GM23338 (cell line): ENCODE data around the gene ARRDC1. TPM values are rescaled to one million over a fixed set of nuclear protein-coding genes. Genes with fewer than 3 reads are reported as not detected.

Experiments used
- ATAC-seq: fragments of 200-7000 bp; cut with Tn5 transposase; 3 replicates; pipeline ENCODE4 v1.9.1; 2020
- DNase-seq: peaks from one replicate; pipeline ENCODE4 v3.0.0-alpha.2; 2015; ENCODE audit warnings: low spot score
- H2AFZ ChIP-seq: fragments of 200-600 bp; sonication (generic); 2 replicates; pipeline ENCODE4 v1.8.0; 2016; ENCODE audit warnings: antibody characterized with exemption, mild to moderate bottlenecking, moderate library complexity
- H3F3A ChIP-seq: fragments of 200-600 bp; sonication (generic); replicated peaks from 2 replicates; pipeline ENCODE4 v1.8.0; 2017; ENCODE audit warnings: antibody characterized with exemption, mixed run types, low read depth
- H3K27ac ChIP-seq: fragments of 200-600 bp; sonication (generic); 2 replicates; pipeline ENCODE4 v1.6.1; 2016; ENCODE audit warnings: low read depth
- H3K27me3 ChIP-seq: fragments of 200-600 bp; sonication (generic); 2 replicates; pipeline ENCODE4 v1.8.0; 2016; ENCODE audit warnings: mild to moderate bottlenecking, mixed run types, moderate library complexity; ENCODE audit not compliant: insufficient read depth
- H3K36me3 ChIP-seq: fragments of 200-600 bp; sonication (generic); 2 replicates; pipeline ENCODE4 v1.8.0; 2016; ENCODE audit warnings: mild to moderate bottlenecking; ENCODE audit not compliant: insufficient read depth
- H3K4me1 ChIP-seq: fragments of 200-600 bp; sonication (generic); 2 replicates; pipeline ENCODE4 v1.8.0; 2016; ENCODE audit warnings: mild to moderate bottlenecking, moderate library complexity; ENCODE audit not compliant: insufficient read depth
- H3K4me2 ChIP-seq: fragments of 200-600 bp; sonication (generic); 2 replicates; pipeline ENCODE4 v1.7.1; 2017; ENCODE audit warnings: mixed run types
- H3K4me3 ChIP-seq: fragments of 200-600 bp; sonication (generic); 2 replicates; pipeline ENCODE4 v1.6.1; 2016; ENCODE audit warnings: mixed run types
- H3K79me2 ChIP-seq: fragments of 200-600 bp; sonication (generic); replicated peaks from 2 replicates; pipeline ENCODE4 v1.8.0; 2017; ENCODE audit warnings: mild to moderate bottlenecking; ENCODE audit not compliant: insufficient read depth
- H3K9me2 ChIP-seq: fragments of 200-600 bp; sonication (generic); 2 replicates; pipeline ENCODE4 v1.8.0; 2017; ENCODE audit not compliant: insufficient read depth
- H4K20me1 ChIP-seq: fragments of 200-600 bp; sonication (generic); replicated peaks from 2 replicates; pipeline ENCODE4 v1.8.0; 2017; ENCODE audit warnings: mild to moderate bottlenecking; ENCODE audit not compliant: insufficient read depth
- H3K27ac Mint-ChIP-seq: 2 replicates; pipeline ENCODE4 v1.8.0; 2020; ENCODE audit warnings: inconsistent platforms, mild to moderate bottlenecking, moderate library complexity, mixed read lengths
- H3K27me3 Mint-ChIP-seq: 3 replicates; pipeline ENCODE4 v1.8.0; 2022; ENCODE audit warnings: low read depth, mild to moderate bottlenecking, moderate library complexity, mixed read lengths, inconsistent platforms; ENCODE audit not compliant: insufficient read depth, poor library complexity
- H3K36me3 Mint-ChIP-seq: 3 replicates; pipeline ENCODE4 v1.8.0; 2021; ENCODE audit warnings: low read depth, mild to moderate bottlenecking, inconsistent platforms, moderate library complexity, mixed read lengths
- H3K4me1 Mint-ChIP-seq: 3 replicates; pipeline ENCODE4 v1.8.0; 2020; ENCODE audit warnings: mild to moderate bottlenecking, inconsistent platforms, mixed read lengths
- H3K4me3 Mint-ChIP-seq: 3 replicates; pipeline ENCODE4 v1.8.0; 2021; ENCODE audit warnings: moderate library complexity, mild to moderate bottlenecking, inconsistent platforms, mixed read lengths
- H3K9me3 Mint-ChIP-seq: 3 replicates; pipeline ENCODE4 v1.8.0; 2020; ENCODE audit warnings: moderate library complexity, mild to moderate bottlenecking, inconsistent platforms, mixed read lengths
- CREB1 ChIP-seq: fragments of 250-450 bp; sonication (Bioruptor Pico); IDR thresholded peaks from 2 replicates; pipeline ENCODE4 v1.5.0; 2020; ENCODE audit warnings: low read depth, mild to moderate bottlenecking, moderate library complexity
- EZH2 ChIP-seq: fragments of 200-600 bp; sonication (generic); IDR thresholded peaks from one replicate; pipeline ENCODE4 v1.8.0; 2017; ENCODE audit warnings: antibody characterized with exemption, mild to moderate bottlenecking, low read depth; ENCODE audit not compliant: unreplicated experiment
- EZH2phosphoT487 ChIP-seq: fragments of 200-600 bp; sonication (generic); IDR thresholded peaks from one replicate; pipeline ENCODE4 v1.8.1; 2018; ENCODE audit warnings: antibody characterized with exemption; ENCODE audit not compliant: unreplicated experiment
- JUNB ChIP-seq: IDR thresholded peaks from one replicate; pipeline ENCODE4 v1.6.1; 2016; ENCODE audit warnings: antibody characterized with exemption; ENCODE audit not compliant: unreplicated experiment
- NANOG ChIP-seq: IDR thresholded peaks from 2 replicates; pipeline ENCODE4 v1.6.1; 2016; ENCODE audit warnings: antibody characterized with exemption, borderline replicate concordance
- POLR2AphosphoS5 ChIP-seq: IDR thresholded peaks from 2 replicates; pipeline ENCODE4 v1.6.1; 2016; ENCODE audit warnings: antibody characterized with exemption, low read depth
- STAT1 ChIP-seq: IDR thresholded peaks from one replicate; pipeline ENCODE4 v1.6.1; 2016; ENCODE audit warnings: antibody characterized with exemption; ENCODE audit not compliant: unreplicated experiment
- ZNF114 ChIP-seq: fragments of 250-450 bp; sonication (Bioruptor Pico); IDR thresholded peaks from 2 replicates; pipeline ENCODE4 v1.5.0; 2020; ENCODE audit warnings: mild to moderate bottlenecking, moderate library complexity
- ZNF331 ChIP-seq: fragments of 250-450 bp; sonication (Bioruptor Pico); IDR thresholded peaks from 2 replicates; pipeline ENCODE4 v1.5.0; 2020; ENCODE audit warnings: low read depth, mild to moderate bottlenecking, moderate library complexity
- polyA plus RNA-seq: library from polyadenylated mRNA; unstranded; fragments of >200 nt; fragmentation: Nextera tagmentation; extraction: Ambion mirVana; gene quantifications from 2 replicates; pipeline ENCODE4 v1.2.1, GENCODE V29; 2016
- total RNA-seq: library from RNA; depleted of rRNA; stranded (reverse); fragments of >200 nt; shearing (Covaris generic); gene quantifications from 2 replicates; pipeline ENCODE4 v1.2.3, GENCODE V29; 2014
- TF ChIP-seq, protein P1 (sequence below): IDR thresholded peaks from one replicate; pipeline ENCODE4 v1.6.1; 2018; ENCODE audit warnings: antibody characterized with exemption; ENCODE audit not compliant: unreplicated experiment
- TF ChIP-seq, protein P2 (sequence below), 2 experiments: fragments of 200-600 bp in 1 of 2; sonication (generic) in 1 of 2; conservative IDR thresholded peaks; 2 replicates each; pipeline versions ENCODE4 v1.5.1 to v1.6.1; 2016 to 2017; ENCODE audit warnings: antibody characterized with exemption in 2 of 2, low read depth in 2 of 2, mild to moderate bottlenecking in 2 of 2, moderate library complexity in 1 of 2
- TF ChIP-seq, protein P3 (sequence below): fragments of 250-450 bp; sonication (Bioruptor Pico); IDR thresholded peaks from 2 replicates; pipeline ENCODE4 v1.5.0; 2020; ENCODE audit warnings: mild to moderate bottlenecking, moderate library complexity
- TF ChIP-seq, protein P4 (sequence below): IDR thresholded peaks from 2 replicates; pipeline ENCODE4 v1.6.1; 2016; ENCODE audit warnings: antibody characterized with exemption

ARRDC1 gene
- total and polyA plus RNA-seq, 2 experiments from 2014 or later, result 36.6 to 63.8 TPM

DNA sequence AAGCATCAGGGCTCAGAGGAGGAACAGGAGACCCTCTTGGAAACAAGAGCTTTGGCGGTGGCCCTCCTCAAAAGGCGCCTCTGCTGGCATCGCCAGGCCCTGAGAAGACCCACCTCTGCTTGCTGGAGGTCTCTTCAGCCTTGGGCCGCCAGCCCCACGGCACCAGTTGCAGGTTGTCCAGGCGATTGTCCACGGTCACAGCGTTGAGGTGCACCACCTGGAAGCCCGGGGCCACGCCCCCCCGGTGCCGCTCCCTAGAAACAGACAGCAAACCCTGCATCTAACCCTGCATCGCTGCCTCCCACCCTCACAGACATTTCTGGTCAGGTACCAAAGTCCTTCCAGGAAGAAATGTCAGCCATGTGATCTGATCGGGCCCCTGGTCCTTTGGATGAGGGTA, 18.6 kb upstream of the ARRDC1 start:
- H3K4me3 Mint-ChIP-seq, result no peak overlapping the region
- peaks cover 24% of the 10 kb centered on the region for H3K79me2 ChIP-seq
- H3K36me3 Mint-ChIP-seq, result peaks cover 67% of the 10 kb centered on the region
- H3K27me3 ChIP-seq, result no peaks in the 10 kb centered on the region
- H3K27ac Mint-ChIP-seq, result no peak overlapping the region
- H3K4me1 Mint-ChIP-seq, result peaks cover 9% of the 10 kb centered on the region
- TF ChIP-seq EZH2 (no peak), JUNB (no peak), ZNF114 (CRISPR knock-in tag) (no peak), NANOG (no peak), EZH2phosphoT487 (no peak), POLR2AphosphoS5 (no peak), CREB1 (CRISPR knock-in tag) (no peak), STAT1 (no peak), ZNF331 (no peak)
- TF ChIP-seq, protein P1, sequence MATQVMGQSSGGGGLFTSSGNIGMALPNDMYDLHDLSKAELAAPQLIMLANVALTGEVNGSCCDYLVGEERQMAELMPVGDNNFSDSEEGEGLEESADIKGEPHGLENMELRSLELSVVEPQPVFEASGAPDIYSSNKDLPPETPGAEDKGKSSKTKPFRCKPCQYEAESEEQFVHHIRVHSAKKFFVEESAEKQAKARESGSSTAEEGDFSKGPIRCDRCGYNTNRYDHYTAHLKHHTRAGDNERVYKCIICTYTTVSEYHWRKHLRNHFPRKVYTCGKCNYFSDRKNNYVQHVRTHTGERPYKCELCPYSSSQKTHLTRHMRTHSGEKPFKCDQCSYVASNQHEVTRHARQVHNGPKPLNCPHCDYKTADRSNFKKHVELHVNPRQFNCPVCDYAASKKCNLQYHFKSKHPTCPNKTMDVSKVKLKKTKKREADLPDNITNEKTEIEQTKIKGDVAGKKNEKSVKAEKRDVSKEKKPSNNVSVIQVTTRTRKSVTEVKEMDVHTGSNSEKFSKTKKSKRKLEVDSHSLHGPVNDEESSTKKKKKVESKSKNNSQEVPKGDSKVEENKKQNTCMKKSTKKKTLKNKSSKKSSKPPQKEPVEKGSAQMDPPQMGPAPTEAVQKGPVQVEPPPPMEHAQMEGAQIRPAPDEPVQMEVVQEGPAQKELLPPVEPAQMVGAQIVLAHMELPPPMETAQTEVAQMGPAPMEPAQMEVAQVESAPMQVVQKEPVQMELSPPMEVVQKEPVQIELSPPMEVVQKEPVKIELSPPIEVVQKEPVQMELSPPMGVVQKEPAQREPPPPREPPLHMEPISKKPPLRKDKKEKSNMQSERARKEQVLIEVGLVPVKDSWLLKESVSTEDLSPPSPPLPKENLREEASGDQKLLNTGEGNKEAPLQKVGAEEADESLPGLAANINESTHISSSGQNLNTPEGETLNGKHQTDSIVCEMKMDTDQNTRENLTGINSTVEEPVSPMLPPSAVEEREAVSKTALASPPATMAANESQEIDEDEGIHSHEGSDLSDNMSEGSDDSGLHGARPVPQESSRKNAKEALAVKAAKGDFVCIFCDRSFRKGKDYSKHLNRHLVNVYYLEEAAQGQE, result no peak
- TF ChIP-seq, protein P2, sequence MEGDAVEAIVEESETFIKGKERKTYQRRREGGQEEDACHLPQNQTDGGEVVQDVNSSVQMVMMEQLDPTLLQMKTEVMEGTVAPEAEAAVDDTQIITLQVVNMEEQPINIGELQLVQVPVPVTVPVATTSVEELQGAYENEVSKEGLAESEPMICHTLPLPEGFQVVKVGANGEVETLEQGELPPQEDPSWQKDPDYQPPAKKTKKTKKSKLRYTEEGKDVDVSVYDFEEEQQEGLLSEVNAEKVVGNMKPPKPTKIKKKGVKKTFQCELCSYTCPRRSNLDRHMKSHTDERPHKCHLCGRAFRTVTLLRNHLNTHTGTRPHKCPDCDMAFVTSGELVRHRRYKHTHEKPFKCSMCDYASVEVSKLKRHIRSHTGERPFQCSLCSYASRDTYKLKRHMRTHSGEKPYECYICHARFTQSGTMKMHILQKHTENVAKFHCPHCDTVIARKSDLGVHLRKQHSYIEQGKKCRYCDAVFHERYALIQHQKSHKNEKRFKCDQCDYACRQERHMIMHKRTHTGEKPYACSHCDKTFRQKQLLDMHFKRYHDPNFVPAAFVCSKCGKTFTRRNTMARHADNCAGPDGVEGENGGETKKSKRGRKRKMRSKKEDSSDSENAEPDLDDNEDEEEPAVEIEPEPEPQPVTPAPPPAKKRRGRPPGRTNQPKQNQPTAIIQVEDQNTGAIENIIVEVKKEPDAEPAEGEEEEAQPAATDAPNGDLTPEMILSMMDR (conservative IDR thresholded peaks at IDR 0.05; ENCODE audit: low read depth in 2 of 2), result no peak
- TF ChIP-seq, protein P3, sequence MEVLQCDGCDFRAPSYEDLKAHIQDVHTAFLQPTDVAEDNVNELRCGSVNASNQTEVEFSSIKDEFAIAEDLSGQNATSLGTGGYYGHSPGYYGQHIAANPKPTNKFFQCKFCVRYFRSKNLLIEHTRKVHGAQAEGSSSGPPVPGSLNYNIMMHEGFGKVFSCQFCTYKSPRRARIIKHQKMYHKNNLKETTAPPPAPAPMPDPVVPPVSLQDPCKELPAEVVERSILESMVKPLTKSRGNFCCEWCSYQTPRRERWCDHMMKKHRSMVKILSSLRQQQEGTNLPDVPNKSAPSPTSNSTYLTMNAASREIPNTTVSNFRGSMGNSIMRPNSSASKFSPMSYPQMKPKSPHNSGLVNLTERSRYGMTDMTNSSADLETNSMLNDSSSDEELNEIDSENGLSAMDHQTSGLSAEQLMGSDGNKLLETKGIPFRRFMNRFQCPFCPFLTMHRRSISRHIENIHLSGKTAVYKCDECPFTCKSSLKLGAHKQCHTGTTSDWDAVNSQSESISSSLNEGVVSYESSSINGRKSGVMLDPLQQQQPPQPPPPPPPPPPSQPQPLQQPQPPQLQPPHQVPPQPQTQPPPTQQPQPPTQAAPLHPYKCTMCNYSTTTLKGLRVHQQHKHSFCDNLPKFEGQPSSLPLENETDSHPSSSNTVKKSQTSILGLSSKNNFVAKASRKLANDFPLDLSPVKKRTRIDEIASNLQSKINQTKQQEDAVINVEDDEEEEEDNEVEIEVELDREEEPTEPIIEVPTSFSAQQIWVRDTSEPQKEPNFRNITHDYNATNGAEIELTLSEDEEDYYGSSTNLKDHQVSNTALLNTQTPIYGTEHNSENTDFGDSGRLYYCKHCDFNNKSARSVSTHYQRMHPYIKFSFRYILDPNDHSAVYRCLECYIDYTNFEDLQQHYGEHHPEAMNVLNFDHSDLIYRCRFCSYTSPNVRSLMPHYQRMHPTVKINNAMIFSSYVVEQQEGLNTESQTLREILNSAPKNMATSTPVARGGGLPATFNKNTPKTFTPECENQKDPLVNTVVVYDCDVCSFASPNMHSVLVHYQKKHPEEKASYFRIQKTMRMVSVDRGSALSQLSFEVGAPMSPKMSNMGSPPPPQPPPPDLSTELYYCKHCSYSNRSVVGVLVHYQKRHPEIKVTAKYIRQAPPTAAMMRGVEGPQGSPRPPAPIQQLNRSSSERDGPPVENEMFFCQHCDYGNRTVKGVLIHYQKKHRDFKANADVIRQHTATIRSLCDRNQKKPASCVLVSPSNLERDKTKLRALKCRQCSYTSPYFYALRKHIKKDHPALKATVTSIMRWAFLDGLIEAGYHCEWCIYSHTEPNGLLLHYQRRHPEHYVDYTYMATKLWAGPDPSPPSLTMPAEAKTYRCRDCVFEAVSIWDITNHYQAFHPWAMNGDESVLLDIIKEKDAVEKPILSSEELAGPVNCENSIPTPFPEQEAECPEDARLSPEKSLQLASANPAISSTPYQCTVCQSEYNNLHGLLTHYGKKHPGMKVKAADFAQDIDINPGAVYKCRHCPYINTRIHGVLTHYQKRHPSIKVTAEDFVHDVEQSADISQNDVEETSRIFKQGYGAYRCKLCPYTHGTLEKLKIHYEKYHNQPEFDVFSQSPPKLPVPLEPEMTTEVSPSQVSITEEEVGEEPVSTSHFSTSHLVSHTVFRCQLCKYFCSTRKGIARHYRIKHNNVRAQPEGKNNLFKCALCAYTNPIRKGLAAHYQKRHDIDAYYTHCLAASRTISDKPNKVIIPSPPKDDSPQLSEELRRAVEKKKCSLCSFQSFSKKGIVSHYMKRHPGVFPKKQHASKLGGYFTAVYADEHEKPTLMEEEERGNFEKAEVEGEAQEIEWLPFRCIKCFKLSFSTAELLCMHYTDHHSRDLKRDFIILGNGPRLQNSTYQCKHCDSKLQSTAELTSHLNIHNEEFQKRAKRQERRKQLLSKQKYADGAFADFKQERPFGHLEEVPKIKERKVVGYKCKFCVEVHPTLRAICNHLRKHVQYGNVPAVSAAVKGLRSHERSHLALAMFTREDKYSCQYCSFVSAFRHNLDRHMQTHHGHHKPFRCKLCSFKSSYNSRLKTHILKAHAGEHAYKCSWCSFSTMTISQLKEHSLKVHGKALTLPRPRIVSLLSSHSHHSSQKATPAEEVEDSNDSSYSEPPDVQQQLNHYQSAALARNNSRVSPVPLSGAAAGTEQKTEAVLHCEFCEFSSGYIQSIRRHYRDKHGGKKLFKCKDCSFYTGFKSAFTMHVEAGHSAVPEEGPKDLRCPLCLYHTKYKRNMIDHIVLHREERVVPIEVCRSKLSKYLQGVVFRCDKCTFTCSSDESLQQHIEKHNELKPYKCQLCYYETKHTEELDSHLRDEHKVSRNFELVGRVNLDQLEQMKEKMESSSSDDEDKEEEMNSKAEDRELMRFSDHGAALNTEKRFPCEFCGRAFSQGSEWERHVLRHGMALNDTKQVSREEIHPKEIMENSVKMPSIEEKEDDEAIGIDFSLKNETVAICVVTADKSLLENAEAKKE (CRISPR knock-in tag), result no peak
- TF ChIP-seq, protein P4, sequence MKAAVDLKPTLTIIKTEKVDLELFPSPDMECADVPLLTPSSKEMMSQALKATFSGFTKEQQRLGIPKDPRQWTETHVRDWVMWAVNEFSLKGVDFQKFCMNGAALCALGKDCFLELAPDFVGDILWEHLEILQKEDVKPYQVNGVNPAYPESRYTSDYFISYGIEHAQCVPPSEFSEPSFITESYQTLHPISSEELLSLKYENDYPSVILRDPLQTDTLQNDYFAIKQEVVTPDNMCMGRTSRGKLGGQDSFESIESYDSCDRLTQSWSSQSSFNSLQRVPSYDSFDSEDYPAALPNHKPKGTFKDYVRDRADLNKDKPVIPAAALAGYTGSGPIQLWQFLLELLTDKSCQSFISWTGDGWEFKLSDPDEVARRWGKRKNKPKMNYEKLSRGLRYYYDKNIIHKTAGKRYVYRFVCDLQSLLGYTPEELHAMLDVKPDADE, result no peak
- H3K9me2 ChIP-seq, result no peaks in the 10 kb centered on the region
- no peak overlapping the region for H3K4me2 ChIP-seq
- peaks cover 18% of the 10 kb centered on the region for H3K36me3 ChIP-seq
- peaks cover 9% of the 10 kb centered on the region for H3K4me1 ChIP-seq
- H3K27ac ChIP-seq, result no peak overlapping the region
- peaks cover 2% of the 10 kb centered on the region; the same call in 1 of the 3 replicates for H3K9me3 Mint-ChIP-seq
- peaks cover 8% of the 10 kb centered on the region; the same call in 1 of the 2 replicates for H3F3A ChIP-seq
- DNase-seq (no peak), ATAC-seq (no peak)
- H2AFZ ChIP-seq, result no peak overlapping the region
- H3K27me3 Mint-ChIP-seq, result peaks cover 22% of the 10 kb centered on the region
- no peak overlapping the region for H3K4me3 ChIP-seq
- H4K20me1 ChIP-seq, result peaks cover 17% of the 10 kb centered on the region; the same call in 1 of the 2 replicates
